PFSK-1 (cell line): Measurements from ENCODE around the gene R3HDML.

ENCODE experiments used
- FOXP2 ChIP-seq: optimal IDR thresholded peaks from 2 replicates; pipeline ENCODE3; 2011; ENCODE audit warnings: borderline replicate concordance, control low read depth, inconsistent platforms; ENCODE audit not compliant: insufficient read depth; ENCODE audit errors: extremely low read length, extremely low read depth
- POLR2AphosphoS5 ChIP-seq: IDR thresholded peaks from 2 replicates; pipeline ENCODE4 v1.6.1; 2012; ENCODE audit warnings: low read depth, mild to moderate bottlenecking, control low read depth, low read length, moderate library complexity
- REST ChIP-seq, 2 experiments: IDR thresholded peaks; 2 replicates each; pipeline versions ENCODE4 v1.6.1 to v1.8.0; 2011 to 2012; ENCODE audit warnings: low read depth in 2 of 2, low read length in 2 of 2, control low read depth in 1 of 2, inconsistent platforms in 1 of 2, mild to moderate bottlenecking in 1 of 2, moderate library complexity in 1 of 2; ENCODE audit not compliant: insufficient read depth in 1 of 2
- SIN3A ChIP-seq: IDR thresholded peaks from 2 replicates; pipeline ENCODE4 v1.6.1; 2012; ENCODE audit warnings: mild to moderate bottlenecking, low read length, moderate library complexity, borderline replicate concordance; ENCODE audit not compliant: insufficient read depth
- TAF1 ChIP-seq: IDR thresholded peaks from 2 replicates; pipeline ENCODE4 v1.6.1; 2012; ENCODE audit warnings: low read length, control low read depth, borderline replicate concordance; ENCODE audit not compliant: insufficient read depth

The R3HDML gene

DNA sequence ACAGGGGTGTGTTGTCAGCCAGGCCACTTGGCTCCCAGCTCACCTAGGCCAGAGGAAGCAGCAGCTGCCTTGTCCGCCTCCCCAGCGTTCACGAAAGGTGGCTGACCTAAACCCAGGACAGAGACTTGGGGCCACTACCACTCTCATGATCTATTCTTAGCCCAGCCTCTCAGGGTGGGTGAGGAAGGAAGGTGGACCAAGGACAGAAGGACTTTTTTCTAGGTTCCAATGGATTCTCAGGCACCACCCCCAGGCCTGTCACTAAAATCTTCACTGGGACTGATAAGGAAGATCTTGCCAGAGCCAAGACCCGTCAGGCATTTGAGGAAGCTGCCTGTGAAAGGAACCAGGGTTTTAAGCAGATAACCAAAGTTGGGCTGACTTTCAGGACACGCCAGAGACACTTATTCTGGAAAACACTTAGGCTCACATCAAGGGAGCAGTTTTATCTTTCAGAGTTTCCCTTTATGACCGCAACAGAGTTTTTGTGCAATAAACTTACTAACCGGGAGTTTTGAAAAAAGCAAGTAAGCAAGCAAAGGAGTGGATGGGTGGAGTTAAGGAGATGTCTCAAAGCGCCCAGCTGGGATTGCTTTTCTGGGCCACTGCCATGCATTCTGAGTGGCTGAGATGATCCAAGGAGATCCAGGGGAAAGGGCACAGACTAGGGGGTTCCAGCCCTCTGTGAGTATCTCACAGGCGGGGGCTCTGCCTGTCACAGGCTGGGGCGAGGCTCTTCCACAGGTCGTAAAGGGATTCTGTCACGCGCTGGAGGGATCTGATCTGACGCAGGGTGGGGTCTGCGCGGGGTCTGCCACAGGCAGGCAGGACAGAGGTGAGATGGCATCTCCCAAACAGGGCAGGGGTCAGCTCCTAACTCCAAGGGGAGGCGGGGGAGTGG lies 26.8 kb upstream of the R3HDML start:
- TF ChIP-seq FOXP2: no peak
- no peak for TF ChIP-seq REST (IDR thresholded peaks at IDR 0.05; ENCODE audit: insufficient read depth in 1 of 2, low read depth in 2 of 2, low read length in 2 of 2)
- no peak for TF ChIP-seq TAF1
- no peak for TF ChIP-seq SIN3A
- TF ChIP-seq POLR2AphosphoS5: no peak

DNA sequence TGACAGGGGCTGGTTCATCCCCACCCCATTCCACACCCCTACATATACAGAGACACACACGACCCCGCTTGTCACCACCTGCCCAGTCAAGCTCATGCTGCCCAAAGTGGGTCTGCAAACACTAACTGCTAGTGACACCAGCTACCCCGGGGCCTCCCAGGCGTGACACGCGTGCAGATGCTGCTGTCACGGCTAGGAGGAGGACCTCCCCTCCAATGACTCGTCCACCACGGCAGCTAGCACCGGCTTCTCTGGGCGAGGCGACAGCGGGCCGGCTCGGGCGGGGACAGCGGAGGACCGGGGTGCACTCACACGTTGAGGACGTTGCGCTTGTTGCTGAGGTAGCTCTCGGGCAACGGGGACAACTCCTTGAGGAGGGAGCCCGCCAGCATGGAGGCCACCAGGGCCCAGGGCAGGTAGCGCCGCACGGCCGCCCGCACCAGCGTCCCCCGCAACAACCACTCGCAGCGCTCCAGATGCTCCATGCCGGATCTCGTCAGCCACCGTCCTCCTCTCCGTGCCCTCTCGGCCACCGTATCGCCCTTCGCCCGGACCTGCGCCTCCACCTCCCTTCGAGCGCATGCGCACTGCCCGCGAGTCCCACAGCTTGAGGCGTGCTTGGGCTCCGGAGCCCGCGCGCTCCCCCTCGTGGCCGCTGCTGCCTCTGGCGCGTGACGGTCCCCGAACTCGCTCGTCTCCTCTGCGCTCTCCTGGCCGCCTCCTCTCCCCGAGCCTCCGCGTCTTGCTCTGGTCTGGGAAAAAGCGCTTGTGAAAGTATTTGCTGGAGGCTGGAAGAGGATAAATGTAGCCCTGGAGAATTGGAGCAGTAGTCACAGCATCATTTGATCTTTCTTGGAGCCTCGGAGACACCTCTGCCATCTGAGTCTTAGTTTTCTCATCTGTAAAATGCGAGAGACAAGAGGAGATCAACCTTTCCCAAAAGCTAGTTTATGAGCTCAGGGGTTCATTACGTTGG lies 25.9 kb upstream of the R3HDML start, which contains the start of gene FITM2:
TSS of gene FITM2 (minus strand) at position 539 of the 976 bp plus-strand sequence. CDS start at position 485, 54 bp downstream.
- TF ChIP-seq FOXP2 (peak; percentile 92), TAF1 (no peak), POLR2AphosphoS5 (peak; percentile 76)

DNA sequence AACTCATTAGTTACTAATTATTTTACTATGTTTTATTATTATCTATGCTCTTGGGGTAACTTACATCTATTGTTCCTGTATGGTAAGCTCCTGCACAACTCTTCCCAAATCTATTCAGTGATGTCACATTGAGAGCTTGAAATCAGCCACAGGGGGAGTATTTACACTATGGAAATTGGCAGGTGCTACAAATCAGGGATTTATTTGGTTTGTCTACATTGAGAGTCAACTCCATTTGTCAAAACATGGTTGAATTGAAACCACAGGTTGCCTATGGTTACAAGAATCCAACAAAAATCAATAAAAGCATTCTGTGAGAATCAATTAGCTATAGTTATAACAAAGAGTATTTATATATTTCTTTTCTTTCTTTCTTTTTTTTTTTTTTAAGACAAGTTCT lies 22.0 kb upstream of the R3HDML start:
- no peak for TF ChIP-seq REST (IDR thresholded peaks at IDR 0.05; ENCODE audit: insufficient read depth in 1 of 2, low read depth in 2 of 2, low read length in 2 of 2)
- TF ChIP-seq POLR2AphosphoS5: no peak
- TF ChIP-seq SIN3A: no peak
- no peak for TF ChIP-seq TAF1
- no peak for TF ChIP-seq FOXP2

DNA sequence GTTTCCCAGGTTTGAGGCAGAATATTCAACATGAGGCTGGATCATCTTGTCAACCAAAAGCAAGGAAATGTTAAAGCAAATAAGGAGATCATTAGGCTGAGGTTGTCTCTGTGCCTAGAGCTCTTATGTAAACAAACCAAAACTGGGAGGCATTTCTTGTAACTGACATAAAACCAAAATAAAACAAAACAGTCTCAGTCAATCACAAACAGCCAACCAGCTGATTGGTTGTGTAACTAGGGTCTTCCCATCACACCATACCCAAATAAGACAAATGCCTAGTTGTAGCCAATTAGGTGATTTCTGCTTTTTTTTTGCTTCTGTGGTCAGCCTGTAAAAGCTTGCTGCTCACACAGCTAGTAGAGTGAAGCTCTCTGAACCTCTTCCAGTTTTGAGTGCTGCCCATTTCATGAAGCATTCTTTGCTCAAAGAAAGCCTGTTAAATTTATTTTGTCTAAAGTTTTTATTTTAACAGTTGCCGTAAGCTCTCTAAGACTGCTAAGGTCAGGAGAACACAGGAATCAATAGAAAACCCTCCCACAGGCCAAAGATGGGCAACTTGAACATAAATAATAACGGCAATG lies 16.9 kb upstream of the R3HDML start:
- TF ChIP-seq POLR2AphosphoS5 (no peak), TAF1 (no peak), SIN3A (no peak), FOXP2 (no peak), REST (IDR thresholded peaks at IDR 0.05; ENCODE audit: insufficient read depth in 1 of 2, low read depth in 2 of 2, low read length in 2 of 2) (no peak)

- no peak for TF ChIP-seq TAF1
- TF ChIP-seq SIN3A: no peak
- TF ChIP-seq REST (IDR thresholded peaks at IDR 0.05; ENCODE audit: insufficient read depth in 1 of 2, low read depth in 2 of 2, low read length in 2 of 2): no peak
- no peak for TF ChIP-seq FOXP2
- no peak for TF ChIP-seq POLR2AphosphoS5
These were observed 12.5 kb upstream of the R3HDML start for GRCh38 chr20:44324343-44324742.
